Erythroblast (primary cell): ENCODE results near the gene DPYSL3.
"Not testable (repeated sequence)": the region's sequence is repeated elsewhere in the genome, so short reads cannot be mapped to it uniquely, and the experiment has no call there.

Experiments
- DNase-seq, 2 experiments: peaks; one replicate each; lab custom pipeline; 2025; lab: John Stamatoyannopoulos, UW
- GATA1 ChIP-seq: IDR thresholded peaks from 2 replicates; pipeline ENCODE4 v1.6.1; 2011; ENCODE audit warnings: low read depth, mild to moderate bottlenecking, control low read depth, low read length, moderate library complexity
- POLR2A ChIP-seq: IDR thresholded peaks from 2 replicates; pipeline ENCODE4 v1.6.1; 2011; ENCODE audit warnings: mild to moderate bottlenecking, low read length

DPYSL3 gene

GRCh38 chr5:147387109-147387508 lies 122.8 kb downstream of the DPYSL3 start:
- no peak for DNase-seq
- TF ChIP-seq GATA1 (no peak), POLR2A (no peak)

GRCh38 chr5:147384346-147385193 lies 125.3 kb downstream of the DPYSL3 start:
- TF ChIP-seq GATA1 (no peak), POLR2A (no peak)
- DNase-seq: peak; percentile 4 to 45

- TF ChIP-seq POLR2A (no peak), GATA1 (no peak)
- no peak for DNase-seq
These were observed 127.1 kb downstream of the DPYSL3 start for GRCh38 chr5:147382776-147383175.

- no peak for DNase-seq
- no peak for TF ChIP-seq GATA1
- TF ChIP-seq POLR2A: no peak
These were observed 128.3 kb downstream of the DPYSL3 start for GRCh38 chr5:147381555-147381954.

DNA sequence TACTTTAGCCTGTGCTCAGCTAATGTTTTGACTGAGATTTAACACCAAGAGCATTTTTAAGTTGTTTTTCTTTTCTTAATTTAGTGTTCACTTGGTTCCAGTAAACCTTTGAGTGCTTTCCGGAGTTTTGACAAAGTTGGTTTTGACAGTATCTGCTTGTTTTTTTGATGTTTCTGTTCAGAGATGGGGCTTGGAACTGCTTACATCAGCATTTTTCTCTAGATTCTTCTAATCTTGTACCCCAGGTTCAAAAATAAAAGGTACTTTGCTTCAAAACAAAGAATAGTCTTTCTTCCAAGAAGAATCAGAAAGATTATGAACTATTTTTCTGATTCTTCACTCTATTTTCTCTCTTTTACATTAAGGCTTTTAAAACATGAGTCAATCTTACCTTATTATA lies 132.2 kb downstream of the DPYSL3 start:
- no peak for DNase-seq
- TF ChIP-seq POLR2A: no peak
- TF ChIP-seq GATA1: no peak

DNA sequence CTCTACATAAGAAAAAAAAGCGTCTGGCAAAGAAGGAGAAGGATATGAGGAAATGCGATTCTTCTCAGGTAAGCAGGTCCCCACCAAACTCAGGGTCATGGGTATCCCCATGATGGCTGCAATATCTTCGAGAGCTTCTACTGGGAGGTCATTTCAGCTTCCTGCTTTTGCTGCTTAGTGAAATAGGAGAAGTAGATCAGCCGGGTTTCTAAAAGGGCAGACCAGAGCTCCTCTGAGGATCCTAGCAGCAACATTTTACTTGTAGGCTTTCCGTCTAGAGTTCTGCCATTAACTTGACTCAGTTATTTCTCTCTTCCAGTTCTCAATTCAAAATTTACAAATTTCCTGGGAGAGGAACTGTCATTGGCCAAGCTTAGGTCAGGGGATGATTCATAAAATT lies 134.7 kb downstream of the DPYSL3 start:
- DNase-seq: no peak
- TF ChIP-seq GATA1 (no peak), POLR2A (no peak)

DNA sequence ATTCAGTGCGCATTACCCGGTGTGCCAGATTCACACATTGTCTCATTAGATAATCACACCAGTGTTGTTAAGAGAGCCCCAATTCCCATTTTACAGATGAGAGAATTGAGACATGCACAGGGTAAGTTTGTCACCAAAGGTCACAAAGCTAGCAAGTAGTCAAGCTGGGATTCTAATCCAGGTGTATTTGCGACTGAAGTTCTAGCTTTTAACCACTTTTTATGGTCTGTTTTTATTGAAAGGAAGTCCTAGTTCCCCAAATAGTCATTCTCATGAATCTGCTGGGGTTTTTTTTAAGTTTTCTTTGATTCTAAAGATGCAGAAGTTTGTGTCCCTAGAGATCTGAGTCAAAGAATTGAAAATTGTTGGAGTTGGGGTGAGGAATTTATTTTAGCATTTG lies 136.5 kb downstream of the DPYSL3 start:
- TF ChIP-seq POLR2A (no peak), GATA1 (no peak)

DNA sequence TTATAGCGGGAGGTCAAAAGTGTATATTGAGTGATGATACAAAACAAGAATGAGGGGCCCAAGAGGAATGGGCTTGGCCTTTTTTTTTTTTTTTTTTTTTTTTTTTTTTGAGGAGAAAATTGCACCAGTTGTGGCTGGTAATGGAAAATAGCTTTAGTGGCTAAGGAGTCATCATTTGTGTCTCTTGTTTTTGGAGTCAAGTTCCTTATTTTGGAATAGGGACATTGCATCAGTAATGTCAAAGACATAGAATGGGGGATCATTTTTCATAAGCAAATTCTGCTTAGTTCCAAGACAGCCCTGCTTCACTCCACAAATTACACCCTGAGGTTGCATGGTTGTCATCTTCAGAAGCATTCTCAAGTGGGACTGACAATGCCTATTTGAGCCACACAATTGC lies 137.7 kb downstream of the DPYSL3 start:
- no peak for TF ChIP-seq POLR2A
- TF ChIP-seq GATA1: no peak
- no peak for DNase-seq

More for the DNA sequence above, 136.5 kb downstream of the DPYSL3 start:
- DNase-seq: no peak

GRCh38 chr5:147371290-147371689 lies 138.6 kb downstream of the DPYSL3 start:
- DNase-seq: no peak
- TF ChIP-seq GATA1: no peak
- no peak for TF ChIP-seq POLR2A

- no peak for TF ChIP-seq POLR2A
- TF ChIP-seq GATA1: no peak
- DNase-seq: no peak
These were observed 140.0 kb downstream of the DPYSL3 start for GRCh38 chr5:147369742-147370374.

DNA sequence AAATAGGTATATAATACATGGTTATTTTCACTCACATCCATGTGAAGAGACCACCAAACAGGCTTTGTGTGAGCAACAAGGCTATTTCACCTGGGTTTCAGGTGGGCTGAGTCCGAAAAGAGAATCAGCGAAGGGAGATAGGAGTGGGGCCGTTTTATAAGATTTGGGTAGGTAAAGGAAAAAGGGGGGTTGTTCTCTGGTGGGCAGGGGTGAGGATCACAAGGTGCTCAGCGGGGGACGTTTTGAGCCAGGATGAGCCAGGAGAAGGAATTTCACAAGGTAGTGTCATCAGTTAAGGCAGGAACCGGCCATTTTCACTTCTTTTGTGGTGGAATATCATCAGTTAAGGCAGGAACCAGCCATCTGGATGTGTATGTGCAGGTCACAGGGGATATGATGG lies 142.5 kb downstream of the DPYSL3 start:
- not testable (repeated sequence) for DNase-seq

DNA sequence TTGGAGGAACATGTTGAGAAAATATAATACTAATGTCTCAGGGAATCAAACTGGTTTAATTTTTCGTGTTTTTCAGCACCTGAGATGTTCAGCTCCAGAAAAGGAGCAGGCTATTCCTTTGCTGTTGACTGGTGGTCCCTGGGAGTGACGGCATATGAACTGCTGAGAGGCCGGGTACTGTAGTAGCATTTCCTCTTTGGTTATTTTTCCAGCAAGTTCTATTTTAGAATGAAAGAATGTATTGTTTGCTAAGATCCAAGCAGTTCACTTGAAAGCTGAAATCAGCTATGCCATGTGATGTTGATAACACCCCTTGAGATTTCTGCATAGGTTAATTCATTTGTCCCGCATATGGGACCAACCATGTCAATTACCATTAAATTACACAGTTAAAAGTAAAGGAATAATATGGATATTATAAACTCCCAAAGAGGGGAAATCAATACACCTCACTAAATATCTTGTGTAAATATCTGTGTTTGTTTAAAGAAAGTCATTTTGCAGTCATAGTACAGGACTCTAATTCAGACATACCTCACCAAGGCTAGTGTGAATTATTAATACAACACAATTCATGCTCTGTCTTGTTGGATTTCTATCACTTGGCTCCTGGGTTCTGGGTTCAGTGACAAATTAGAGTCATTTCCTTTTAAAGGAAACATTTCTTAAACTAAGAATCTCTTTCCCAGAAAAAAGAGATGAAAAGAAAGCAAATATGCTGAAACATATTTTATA lies 148.3 kb downstream of the DPYSL3 start:
- DNase-seq: no peak
- no peak for TF ChIP-seq POLR2A

GRCh38 chr5:147360816-147361215 lies 149.1 kb downstream of the DPYSL3 start:
- no peak for TF ChIP-seq GATA1
- TF ChIP-seq POLR2A: no peak
- DNase-seq: no peak

- TF ChIP-seq POLR2A (no peak), GATA1 (no peak)
- no peak for DNase-seq
These were observed 150.3 kb downstream of the DPYSL3 start for GRCh38 chr5:147359581-147359980.
